Activated CD4-positive, alpha-beta T cell treated with anti-CD3 and anti-CD28 coated beads, Interleukin-2, amount 50 U/mL, for 4 hours (primary cell): ENCODE measurements around the gene MARVELD3.

ENCODE experiments used
- DNase-seq, 2 experiments: peaks; one replicate each; pipeline ENCODE4 v3.0.0-alpha.2; 2020

Gene MARVELD3

GRCh38 chr16:71625113-71625850 lies 702 bp upstream of the MARVELD3 start:
- DNase-seq: no peak

- no peak for DNase-seq
Observed at GRCh38 chr16:71626858-71627213, 852 bp downstream of the MARVELD3 start.

GRCh38 chr16:71627731-71628181 lies 1.8 kb downstream of the MARVELD3 start:
- no peak for DNase-seq

- no peak for DNase-seq
Observed at GRCh38 chr16:71628810-71629209, 2.8 kb downstream of the MARVELD3 start.

- no peak for DNase-seq
Observed at GRCh38 chr16:71629278-71630016, 3.5 kb downstream of the MARVELD3 start.

- no peak for DNase-seq
Observed at GRCh38 chr16:71630808-71631207, 4.8 kb downstream of the MARVELD3 start.

- no peak for DNase-seq
Observed at GRCh38 chr16:71631776-71632175, 5.8 kb downstream of the MARVELD3 start.

GRCh38 chr16:71635632-71636031 lies 9.6 kb downstream of the MARVELD3 start:
- DNase-seq: no peak

GRCh38 chr16:71637398-71637797 lies 11.4 kb downstream of the MARVELD3 start:
- no peak for DNase-seq

- no peak for DNase-seq
Observed at GRCh38 chr16:71645450-71645849, 19.5 kb downstream of the MARVELD3 start.

GRCh38 chr16:71647391-71647790 lies 21.4 kb downstream of the MARVELD3 start:
- no peak for DNase-seq

GRCh38 chr16:71648162-71648561 lies 22.2 kb downstream of the MARVELD3 start:
- DNase-seq: no peak

GRCh38 chr16:71648921-71649320 lies 22.9 kb downstream of the MARVELD3 start:
- DNase-seq: no peak

- DNase-seq: no peak
Observed at GRCh38 chr16:71649704-71650103, 23.7 kb downstream of the MARVELD3 start.

- DNase-seq: no peak
Observed at GRCh38 chr16:71658771-71659170, 32.8 kb downstream of the MARVELD3 start.

- no peak for DNase-seq
Observed at GRCh38 chr16:71659471-71659870, 33.5 kb downstream of the MARVELD3 start.

GRCh38 chr16:71666264-71666663 lies 40.3 kb downstream of the MARVELD3 start:
- no peak for DNase-seq

- no peak for DNase-seq
Observed at GRCh38 chr16:71666928-71667707, 41.1 kb downstream of the MARVELD3 start.

- DNase-seq: no peak
Observed at GRCh38 chr16:71669926-71670536, 44.0 kb downstream of the MARVELD3 start.

GRCh38 chr16:71670537-71670936 lies 44.6 kb downstream of the MARVELD3 start:
- DNase-seq: no peak

GRCh38 chr16:71671165-71671564 lies 45.2 kb downstream of the MARVELD3 start:
- DNase-seq: no peak

GRCh38 chr16:71672125-71672524 lies 46.1 kb downstream of the MARVELD3 start:
- no peak for DNase-seq
